Endothelial cell of umbilical vein (primary cell): Measurements from ENCODE around the gene UBASH3A. TPM values are rescaled to one million over a fixed set of nuclear protein-coding genes. Genes with fewer than 3 reads are reported as not detected.

Experiments
- BruUV-seq: library from RNA; stranded (reverse); fragments of 400-500 nt; replicated peaks from 2 replicates; lab custom pipeline; 2021; lab: Mats Ljungman, UMichigan
- CTCF ChIA-PET: fragments of 300-600, 350-600 bp; sonication (Branson Sonifier 250); formaldehyde crosslinking; loops from one replicate; lab custom pipeline; 2021; ENCODE audit warnings: antibody characterized with exemption, inconsistent platforms; lab: Charles Lee
- POLR2A ChIA-PET: fragments of 300-600, 350-600 bp; sonication (Branson Sonifier 250); formaldehyde crosslinking; loops from one replicate; lab custom pipeline; 2021; ENCODE audit warnings: antibody characterized with exemption, inconsistent platforms; lab: Charles Lee
- DNase-seq: peaks from one replicate; pipeline ENCODE4 v3.0.0-alpha.2; 2011; ENCODE audit warnings: low read depth, low spot score
- FAIRE-seq: peaks from 2 replicates; lab custom pipeline; 2011; peaks lifted over from hg19 to GRCh38; lab: Jason Lieb, UNC
- H2AFZ ChIP-seq: 2 replicates; pipeline ENCODE4 v1.6.0; 2012; ENCODE audit warnings: low read depth, low read length, control low read depth, inconsistent platforms
- H3K27ac ChIP-seq: 2 replicates; pipeline ENCODE4 v1.5.1; 2011; ENCODE audit warnings: low read depth, mild to moderate bottlenecking, control low read depth, low read length, moderate library complexity; ENCODE audit not compliant: insufficient read depth
- H3K27me3 ChIP-seq, 2 experiments: 2 replicates each; pipeline versions ENCODE4 v1.6.0 to v1.6.1; 2011; ENCODE audit warnings: low read length in 2 of 2, mixed read lengths in 1 of 2; ENCODE audit not compliant: control insufficient read depth in 2 of 2, insufficient read depth in 2 of 2
- H3K36me3 ChIP-seq, 2 experiments: 2 replicates in 1 of 2; 3 replicates in 1 of 2; pipeline ENCODE4 v1.5.1; 2011; ENCODE audit warnings: low read length in 2 of 2, mild to moderate bottlenecking in 1 of 2, moderate library complexity in 1 of 2; ENCODE audit not compliant: control insufficient read depth in 2 of 2, insufficient read depth in 2 of 2; ENCODE audit errors: extremely low read depth in 1 of 2
- H3K4me1 ChIP-seq: 3 replicates; pipeline ENCODE4 v1.5.1; 2011; ENCODE audit warnings: mild to moderate bottlenecking, low read length; ENCODE audit not compliant: control insufficient read depth, insufficient read depth; ENCODE audit errors: extremely low read depth
- H3K4me2 ChIP-seq: 2 replicates; pipeline ENCODE4 v1.6.1; 2011; ENCODE audit warnings: low read length, control low read depth, mixed read lengths; ENCODE audit not compliant: insufficient read depth
- H3K4me3 ChIP-seq, 3 experiments: fragments of 200-600 bp in 1 of 3; sonication (generic), shearing (Covaris generic) in 1 of 3; replicated peaks in 1 of 3; 2 replicates each; pipeline ENCODE4 v1.5.1; 2011 to 2016; ENCODE audit warnings: control low read depth in 3 of 3, low read length in 3 of 3, mild to moderate bottlenecking in 2 of 3, inconsistent platforms in 1 of 3, low read depth in 1 of 3, moderate library complexity in 1 of 3; ENCODE audit not compliant: insufficient read depth in 1 of 3
- H3K79me2 ChIP-seq: 2 replicates; pipeline ENCODE4 v1.6.0; 2012; ENCODE audit warnings: low read length, inconsistent platforms; ENCODE audit not compliant: control insufficient read depth, insufficient read depth
- H3K9ac ChIP-seq: replicated peaks from 2 replicates; pipeline ENCODE3; 2011; ENCODE audit warnings: low read length, control low read depth; ENCODE audit not compliant: insufficient read depth; ENCODE audit errors: extremely low read depth
- H3K9me1 ChIP-seq: replicated peaks from 3 replicates; pipeline ENCODE4 v1.6.0; 2011; ENCODE audit warnings: mild to moderate bottlenecking, low read length; ENCODE audit not compliant: control insufficient read depth, insufficient read depth; ENCODE audit errors: extremely low read depth
- H3K9me3 ChIP-seq: replicated peaks from 2 replicates; pipeline ENCODE4 v1.5.1; 2012; ENCODE audit warnings: low read length, inconsistent platforms; ENCODE audit not compliant: control insufficient read depth, insufficient read depth
- H4K20me1 ChIP-seq: replicated peaks from 2 replicates; pipeline ENCODE3; 2011; ENCODE audit warnings: mild to moderate bottlenecking, low read length; ENCODE audit not compliant: control insufficient read depth, insufficient read depth; ENCODE audit errors: extremely low read depth
- CTCF ChIP-seq, 2 donors: IDR thresholded peaks; 1 replicate in 1 of 2; 2 replicates in 1 of 2; pipeline ENCODE4 v1.5.1; 2011; ENCODE audit warnings: low read length in 2 of 2, mild to moderate bottlenecking in 2 of 2, moderate library complexity in 2 of 2, control low read depth in 1 of 2, inconsistent platforms in 1 of 2, low read depth in 1 of 2; ENCODE audit not compliant: insufficient read depth in 1 of 2; ENCODE audit errors: extremely low read depth in 1 of 2
- EZH2 ChIP-seq: IDR thresholded peaks from 2 replicates; pipeline ENCODE4 v1.6.1; 2012; ENCODE audit warnings: borderline replicate concordance, low read depth, mild to moderate bottlenecking, moderate library complexity, low read length, inconsistent platforms; ENCODE audit not compliant: severe bottlenecking
- FOS ChIP-seq: IDR thresholded peaks from 2 replicates; pipeline ENCODE4 v1.6.1; 2011; ENCODE audit warnings: mild to moderate bottlenecking, low read length, moderate library complexity, borderline replicate concordance; ENCODE audit not compliant: insufficient read depth
- GATA2 ChIP-seq: IDR thresholded peaks from 2 replicates; pipeline ENCODE4 v1.7.0; 2011; ENCODE audit warnings: low read depth, mild to moderate bottlenecking, moderate library complexity, mixed read lengths, low read length; ENCODE audit not compliant: insufficient read length, insufficient read depth
- JUN ChIP-seq: IDR thresholded peaks from 2 replicates; pipeline ENCODE4 v1.6.1; 2011; ENCODE audit warnings: borderline replicate concordance, low read depth; ENCODE audit not compliant: insufficient read length, insufficient read depth
- MAX ChIP-seq: IDR thresholded peaks from 2 replicates; pipeline ENCODE4 v1.6.1; 2011; ENCODE audit not compliant: insufficient read depth, insufficient read length
- MYC ChIP-seq: IDR thresholded peaks from one replicate; pipeline ENCODE4 v1.6.1; 2011; ENCODE audit warnings: mild to moderate bottlenecking, low read depth, low read length
- POLR2A ChIP-seq: IDR thresholded peaks from 2 replicates; pipeline ENCODE4 v1.6.1; 2012; ENCODE audit warnings: low read depth, mild to moderate bottlenecking, control low read depth, low read length
- POLR2AphosphoS5 ChIP-seq: IDR thresholded peaks from 2 replicates; pipeline ENCODE4 v1.6.1; 2012; ENCODE audit warnings: low read depth, mild to moderate bottlenecking, control low read depth, low read length, moderate library complexity; ENCODE audit not compliant: insufficient read depth
- dilution Hi-C: fragments of 300-500 bp; cut with MboI; formaldehyde crosslinking; loops from one replicate; pipeline ENCODE4 v1.15.0; 2019; ENCODE audit warnings: low sequenced_read_pairs; ENCODE audit not compliant: extremely low pct_ligation_motif_present
- intact Hi-C: fragments of 100-400 bp; cut with micrococcal nuclease; formaldehyde crosslinking; loops from one replicate; pipeline ENCODE4 v1.10.0; 2022
- polyA plus RNA-seq, 4 experiments: library from polyadenylated mRNA; depleted of rRNA in 3 of 4; stranded (reverse) in 3 of 4; unstranded in 1 of 4; fragments of >200 nt; gene quantifications; 2 replicates each; pipeline versions ENCODE4 v1.2.1 to v1.2.3, GENCODE V29; 2011 to 2012; ENCODE audit warnings: missing spikeins in 1 of 4
- total RNA-seq: library from RNA; stranded (reverse); gene quantifications from 2 replicates; pipeline ENCODE4 v1.2.3, GENCODE V29; 2021

UBASH3A gene
- total and polyA plus RNA-seq, 2 donors (not counting 3 experiments of a cell fraction or from before 2014, with no cell fraction given): not detected

GRCh38 chr21:42436914-42437313 lies 33.2 kb downstream of the UBASH3A start:
- Histone ChIP-seq H3K4me3 (no peak overlapping the region), H4K20me1 (no peaks in the 10 kb centered on the region), H3K79me2 (no peaks in the 10 kb centered on the region), H3K27ac (no peak overlapping the region), H3K9me1 (no peaks in the 10 kb centered on the region), H3K9me3 (no peaks in the 10 kb centered on the region), H3K9ac (no peak overlapping the region), H3K27me3 (no peaks in the 10 kb centered on the region), H3K4me1 (no peaks in the 10 kb centered on the region), H2AFZ (no peak overlapping the region), H3K4me2 (no peak overlapping the region), H3K36me3 (no peaks in the 10 kb centered on the region)
- no peak for DNase-seq
- CTCF ChIA-PET: no interaction called here
- BruUV-seq: no TSS peak
- dilution Hi-C loops: no loop called here
- no peak for TF ChIP-seq MAX
- TF ChIP-seq POLR2A: no peak
- no peak for TF ChIP-seq POLR2AphosphoS5
- no peak for TF ChIP-seq JUN
- no peak for TF ChIP-seq CTCF (IDR thresholded peaks at IDR 0.05; ENCODE audit: extremely low read depth in 1 of 2, insufficient read depth in 1 of 2, low read depth in 1 of 2, low read length in 2 of 2)
- FAIRE-seq: no peak
- POLR2A ChIA-PET: no interaction called here
- intact Hi-C loops: no loop called here

GRCh38 chr21:42437786-42438185 lies 34.1 kb downstream of the UBASH3A start:
- Histone ChIP-seq H3K9me3 (no peaks in the 10 kb centered on the region), H3K36me3 (no peaks in the 10 kb centered on the region), H3K9me1 (no peaks in the 10 kb centered on the region), H3K4me3 (no peak overlapping the region), H3K4me1 (no peaks in the 10 kb centered on the region), H3K4me2 (no peak overlapping the region), H2AFZ (no peak overlapping the region), H3K9ac (no peak overlapping the region), H3K79me2 (no peaks in the 10 kb centered on the region), H4K20me1 (no peaks in the 10 kb centered on the region), H3K27me3 (no peaks in the 10 kb centered on the region), H3K27ac (no peak overlapping the region)
- ChIA-PET CTCF (no interaction called here), POLR2A (no interaction called here)
- no TSS peak for BruUV-seq
- intact Hi-C loops (no loop called here), dilution Hi-C loops (no loop called here)
- TF ChIP-seq GATA2: no peak
- no peak for TF ChIP-seq CTCF (IDR thresholded peaks at IDR 0.05; ENCODE audit: extremely low read depth in 1 of 2, insufficient read depth in 1 of 2, low read depth in 1 of 2, low read length in 2 of 2)
- no peak for TF ChIP-seq MAX
- TF ChIP-seq POLR2AphosphoS5: no peak
- TF ChIP-seq POLR2A: no peak
- no peak for TF ChIP-seq FOS
- TF ChIP-seq JUN: no peak
- TF ChIP-seq MYC: no peak
- TF ChIP-seq EZH2: no peak
- DNase-seq (no peak), FAIRE-seq (no peak)
